SK-N-SH (cell line): Measurements from ENCODE around the gene DCTD. TPM values are rescaled to one million over a fixed set of nuclear protein-coding genes. Genes with fewer than 3 reads are reported as not detected.

Source experiments
- CTCF ChIA-PET: fragments of 300-600, 350-600 bp; formaldehyde crosslinking; extraction: SDS; loops from one replicate; lab custom pipeline; 2021; lab: Yijun Ruan, JAX
- POLR2A ChIA-PET: fragments of 350-600 bp; sonication (Branson Sonifier 250); formaldehyde crosslinking; extraction: SDS; loops from one replicate; lab custom pipeline; 2020; ENCODE audit warnings: antibody characterized with exemption, inconsistent platforms; lab: Yijun Ruan, JAX
- DNase-seq: peaks from one replicate; pipeline ENCODE4 v3.0.0; 2012
- H2AFZ ChIP-seq: fragments of 200-600 bp; sonication (generic); 2 replicates; pipeline ENCODE4 v1.8.1; 2016; ENCODE audit warnings: antibody characterized with exemption, mild to moderate bottlenecking, low read depth
- H3F3A ChIP-seq: fragments of 200-600 bp; sonication (generic); replicated peaks from 2 replicates; pipeline ENCODE3; 2016; ENCODE audit warnings: antibody characterized with exemption, mild to moderate bottlenecking; ENCODE audit not compliant: insufficient read depth
- H3K27ac ChIP-seq, 2 experiments: fragments of 200-500 bp in 1 of 2; fragments of 200-600 bp in 1 of 2; sonication (Bioruptor generic) in 1 of 2; sonication (generic), shearing (Covaris generic) in 1 of 2; 2 replicates each; pipeline versions ENCODE4 v1.5.1 to v1.6.1; 2014 to 2016; ENCODE audit warnings: low read depth in 2 of 2, inconsistent platforms in 1 of 2, low read length in 1 of 2, mild to moderate bottlenecking in 1 of 2, mixed read lengths in 1 of 2
- H3K27me3 ChIP-seq: fragments of 200-600 bp; sonication (generic), shearing (Covaris generic); 2 replicates; pipeline ENCODE4 v1.6.1; 2016; ENCODE audit warnings: mixed run types; ENCODE audit not compliant: insufficient read depth
- H3K36me3 ChIP-seq, 2 experiments: fragments of 200-500 bp in 1 of 2; fragments of 200-600 bp in 1 of 2; sonication (Bioruptor generic) in 1 of 2; sonication (generic) in 1 of 2; replicated peaks in 1 of 2; 2 replicates each; pipeline versions ENCODE3 to v1.5.1; 2014 to 2016; ENCODE audit warnings: low read length in 1 of 2, mild to moderate bottlenecking in 1 of 2; ENCODE audit not compliant: insufficient read depth in 2 of 2, control insufficient read depth in 1 of 2
- H3K4me1 ChIP-seq, 2 experiments: fragments of 200-500 bp in 1 of 2; fragments of 200-600 bp in 1 of 2; sonication (Bioruptor generic) in 1 of 2; sonication (generic), shearing (Covaris generic) in 1 of 2; 2 replicates each; pipeline versions ENCODE4 v1.5.1 to v1.6.1; 2014 to 2016; ENCODE audit warnings: low read depth in 1 of 2, low read length in 1 of 2, mixed run types in 1 of 2; ENCODE audit not compliant: insufficient read depth in 2 of 2, control insufficient read depth in 1 of 2
- H3K4me2 ChIP-seq: fragments of 200-600 bp; sonication (generic), shearing (Covaris generic); 2 replicates; pipeline ENCODE4 v1.6.1; 2017; ENCODE audit warnings: mixed run types
- H3K4me3 ChIP-seq, 2 experiments: fragments of 200-500 bp in 1 of 2; fragments of 200-600 bp in 1 of 2; sonication (Bioruptor generic) in 1 of 2; sonication (generic), shearing (Covaris generic) in 1 of 2; 2 replicates each; pipeline versions ENCODE4 v1.5.1 to v1.8.1; 2014 to 2016; ENCODE audit warnings: low read depth in 2 of 2, inconsistent platforms in 1 of 2, low read length in 1 of 2, mild to moderate bottlenecking in 1 of 2, mixed read lengths in 1 of 2, moderate library complexity in 1 of 2
- H3K79me2 ChIP-seq: fragments of 200-600 bp; sonication (generic); 2 replicates; pipeline ENCODE4 v1.8.1; 2017; ENCODE audit warnings: mild to moderate bottlenecking; ENCODE audit not compliant: insufficient read depth
- H3K9ac ChIP-seq: fragments of 200-600 bp; sonication (generic); 2 replicates; pipeline ENCODE4 v1.6.1; 2017; ENCODE audit warnings: mixed run types
- H3K9me2 ChIP-seq: fragments of 200-600 bp; sonication (generic); 2 replicates; pipeline ENCODE4 v1.6.1; 2017; ENCODE audit warnings: mixed run types
- H3K9me3 ChIP-seq: fragments of 200-600 bp; sonication (generic); 2 replicates; pipeline ENCODE4 v1.6.1; 2017; ENCODE audit warnings: mixed run types, mild to moderate bottlenecking, moderate library complexity
- H4K20me1 ChIP-seq: fragments of 200-600 bp; sonication (generic); 2 replicates; pipeline ENCODE4 v1.6.1; 2017; ENCODE audit warnings: mild to moderate bottlenecking, mixed run types; ENCODE audit not compliant: insufficient read depth
- CHD2 ChIP-seq: fragments of 150-350 bp; IDR thresholded peaks from 2 replicates; pipeline ENCODE4 v1.6.1; 2018; ENCODE audit warnings: low read length; ENCODE audit not compliant: partially characterized antibody
- CTCF ChIP-seq: fragments of 200-600 bp; sonication (generic); IDR thresholded peaks from 2 replicates; pipeline ENCODE4 v1.6.1; 2017; ENCODE audit warnings: antibody characterized with exemption, mild to moderate bottlenecking, moderate library complexity
- EP300 ChIP-seq, 2 experiments: IDR thresholded peaks; 2 replicates each; pipeline versions ENCODE4 v1.4.0 to v1.6.1; 2012; ENCODE audit warnings: borderline replicate concordance in 1 of 2, low read depth in 1 of 2, low read length in 1 of 2
- EZH2phosphoT487 ChIP-seq: fragments of 200-600 bp; sonication (generic); IDR thresholded peaks from 2 replicates; pipeline ENCODE4 v1.6.1; 2017; ENCODE audit warnings: low read depth, mixed run types, mild to moderate bottlenecking, antibody characterized with exemption, moderate library complexity, borderline replicate concordance
- FOSL2 ChIP-seq: IDR thresholded peaks from 2 replicates; pipeline ENCODE4 v1.4.0; 2012; ENCODE audit warnings: low read depth, mild to moderate bottlenecking, moderate library complexity, borderline replicate concordance
- FOXM1 ChIP-seq: IDR thresholded peaks from 2 replicates; pipeline ENCODE4 v1.4.0; 2012; ENCODE audit warnings: low read depth, mild to moderate bottlenecking
- JUND ChIP-seq: IDR thresholded peaks from 2 replicates; pipeline ENCODE4 v1.4.0; 2012
- MAX ChIP-seq: IDR thresholded peaks from 2 replicates; pipeline ENCODE4 v1.4.0; 2012; ENCODE audit warnings: low read depth
- NRF1 ChIP-seq: IDR thresholded peaks from 2 replicates; pipeline ENCODE4 v1.6.1; 2012; ENCODE audit warnings: low read depth, mild to moderate bottlenecking, low read length
- RAD21 ChIP-seq: IDR thresholded peaks from 2 replicates; pipeline ENCODE4 v1.6.1; 2012; ENCODE audit warnings: mild to moderate bottlenecking, low read length
- RFX5 ChIP-seq: IDR thresholded peaks from 2 replicates; pipeline ENCODE4 v1.6.1; 2012; ENCODE audit warnings: mild to moderate bottlenecking, improper control_type of control experiment, low read length
- SMC3 ChIP-seq: IDR thresholded peaks from 2 replicates; pipeline ENCODE4 v1.6.1; 2012; ENCODE audit warnings: low read depth, low read length, improper control_type of control experiment
- TAF1 ChIP-seq: IDR thresholded peaks from 2 replicates; pipeline ENCODE4 v1.6.1; 2012; ENCODE audit warnings: low read depth, mild to moderate bottlenecking, low read length, moderate library complexity, borderline replicate concordance
- TCF12 ChIP-seq: IDR thresholded peaks from 2 replicates; pipeline ENCODE4 v1.4.0; 2012
- USF2 ChIP-seq: fragments of 150-350 bp; IDR thresholded peaks from 2 replicates; pipeline ENCODE4 v1.6.1; 2017; ENCODE audit warnings: antibody characterized with exemption, low read length, low read depth, borderline replicate concordance
- WGBS: methylation state at CpG from one replicate; pipeline ENCODE4 v1.1.6; 2017; ENCODE audit warnings: low lambda C conversion rate; 5-methylcytosine and 5-hydroxymethylcytosine counted together
- polyA plus RNA-seq, 3 experiments: library from polyadenylated mRNA; depleted of rRNA; stranded (reverse); fragments of >200 nt; gene quantifications; 2 replicates each; pipeline ENCODE4 v1.2.3, GENCODE V29; 2012
- TF ChIP-seq, protein P1 (sequence below): fragments of 150-350 bp; IDR thresholded peaks from 2 replicates; pipeline ENCODE4 v1.6.1; 2016; ENCODE audit warnings: mild to moderate bottlenecking, low read depth, low read length

DCTD gene
- polyA plus RNA-seq, 1 of the 3 experiments (the other 2 are of a cell fraction), result 123 TPM

DNA sequence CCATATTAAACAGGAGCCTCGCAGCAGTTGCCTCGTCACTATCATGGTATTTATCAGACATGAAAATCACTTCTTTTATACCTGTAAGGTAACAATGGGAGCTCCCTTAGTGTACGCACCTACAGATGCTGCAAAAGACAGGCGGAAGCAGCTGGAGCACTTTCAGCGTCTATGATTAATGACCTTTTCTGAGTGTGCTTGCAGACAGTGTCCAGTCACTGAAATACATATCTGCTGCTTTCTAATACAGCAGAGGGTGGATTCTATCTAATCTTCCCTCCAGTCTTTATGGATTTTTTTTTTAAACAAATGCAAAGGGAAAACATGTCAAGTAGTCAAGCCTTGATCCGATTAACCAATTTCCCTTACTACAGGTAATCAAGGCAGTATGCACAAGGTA, 24.1 kb downstream of the DCTD start:
- ChIA-PET CTCF (interaction anchor here (1.1 to 1.3 kb wide), 2 partner anchors 12 to 32 kb away, joined by 3 to 4 read pairs; no protein-coding TSS in a partner anchor), POLR2A (no interaction called here)
- no peak overlapping the region for H3K9ac ChIP-seq
- H3K4me2 ChIP-seq, result no peak overlapping the region
- H3K36me3 ChIP-seq, result peaks cover 38 to 77% of the 10 kb centered on the region in 2 experiments
- H3K79me2 ChIP-seq, result no peaks in the 10 kb centered on the region; the same call in 1 of the 2 replicates
- no peak overlapping the region for H2AFZ ChIP-seq
- peaks cover 0 to 16% of the 10 kb centered on the region in 2 experiments; a peak in 2 of 4 replicates for H3K4me1 ChIP-seq
- peaks cover 4% of the 10 kb centered on the region for H3F3A ChIP-seq
- no peak overlapping the region for H3K4me3 ChIP-seq
- 98% methylated on average over 6 of the region's 6 CpGs for whole genome bisulfite sequencing
- no peaks in the 10 kb centered on the region for H3K27me3 ChIP-seq
- H3K9me2 ChIP-seq, result no peaks in the 10 kb centered on the region
- H3K27ac ChIP-seq, result no peak overlapping the region; a peak in 1 of 4 replicates
- DNase-seq, result no peak
- TF ChIP-seq CTCF (no peak), RAD21 (no peak), TAF1 (no peak), EZH2phosphoT487 (no peak), JUND (no peak), NRF1 (no peak), CHD2 (no peak)
- TF ChIP-seq, protein P1, sequence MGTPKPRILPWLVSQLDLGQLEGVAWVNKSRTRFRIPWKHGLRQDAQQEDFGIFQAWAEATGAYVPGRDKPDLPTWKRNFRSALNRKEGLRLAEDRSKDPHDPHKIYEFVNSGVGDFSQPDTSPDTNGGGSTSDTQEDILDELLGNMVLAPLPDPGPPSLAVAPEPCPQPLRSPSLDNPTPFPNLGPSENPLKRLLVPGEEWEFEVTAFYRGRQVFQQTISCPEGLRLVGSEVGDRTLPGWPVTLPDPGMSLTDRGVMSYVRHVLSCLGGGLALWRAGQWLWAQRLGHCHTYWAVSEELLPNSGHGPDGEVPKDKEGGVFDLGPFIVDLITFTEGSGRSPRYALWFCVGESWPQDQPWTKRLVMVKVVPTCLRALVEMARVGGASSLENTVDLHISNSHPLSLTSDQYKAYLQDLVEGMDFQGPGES, result no peak
- no peaks in the 10 kb centered on the region for H4K20me1 ChIP-seq
- no peaks in the 10 kb centered on the region for H3K9me3 ChIP-seq

DNA sequence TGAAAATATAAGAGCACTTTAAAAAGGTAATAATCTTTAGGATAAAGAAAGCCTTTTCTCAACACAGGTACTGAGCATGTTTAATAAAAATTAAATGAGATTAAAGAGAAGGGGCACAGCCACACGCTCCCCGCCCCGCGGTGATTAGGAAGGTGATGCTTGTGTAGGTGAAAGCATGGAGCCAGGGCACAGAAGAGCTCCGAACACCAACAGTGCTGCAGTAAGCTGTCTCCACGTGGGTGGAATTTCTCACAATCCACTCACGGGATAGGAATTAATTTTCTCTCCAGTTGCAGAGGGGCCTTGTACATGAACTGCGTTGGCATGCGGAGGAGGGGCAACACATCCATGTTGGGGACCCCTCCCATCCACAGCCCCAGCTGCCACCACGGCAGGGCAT, 27.0 kb downstream of the DCTD start:
- Histone ChIP-seq H3F3A (peaks cover 4% of the 10 kb centered on the region), H4K20me1 (no peaks in the 10 kb centered on the region), H3K4me2 (no peak overlapping the region), H3K27ac (no peak overlapping the region), H3K27me3 (no peaks in the 10 kb centered on the region), H3K79me2 (no peaks in the 10 kb centered on the region), H2AFZ (no peak overlapping the region), H3K36me3 (peaks cover 56 to 64% of the 10 kb centered on the region in 2 experiments), H3K9ac (no peak overlapping the region), H3K9me3 (peaks cover 2% of the 10 kb centered on the region; the same call in 1 of the 2 replicates), H3K4me1 (peaks cover 0 to 18% of the 10 kb centered on the region in 2 experiments; a peak in 2 of 4 replicates), H3K4me3 (no peak overlapping the region), H3K9me2 (no peaks in the 10 kb centered on the region)
- no peak for DNase-seq
- TF ChIP-seq, protein P1, result no peak
- TF ChIP-seq RFX5, result no peak
- TF ChIP-seq USF2, result no peak
- no peak for TF ChIP-seq TAF1
- no peak for TF ChIP-seq NRF1
- TF ChIP-seq FOSL2, result no peak
- TF ChIP-seq TCF12, result no peak
- TF ChIP-seq RAD21, result no peak
- no peak for TF ChIP-seq SMC3
- TF ChIP-seq MAX, result no peak
- TF ChIP-seq FOXM1, result no peak
- no peak for TF ChIP-seq EP300 (IDR thresholded peaks at IDR 0.05; ENCODE audit: borderline replicate concordance in 1 of 2, low read depth in 1 of 2, low read length in 1 of 2)
- POLR2A ChIA-PET, result no interaction called here
- 91% methylated on average over 9 of the region's 10 CpGs for WGBS
- CTCF ChIA-PET, result interaction anchor here (1.3 kb wide), 1 partner anchor 10 kb away, joined by 4 read pairs; no protein-coding TSS in a partner anchor
